ENCODE measurements around the gene PTBP3.

- TF ChIP-seq POLR2A (IDR thresholded peaks at IDR 0.05; ENCODE audit: low read depth, low read length): no peak
- no peak for TF ChIP-seq POLR2AphosphoS5 (IDR thresholded peaks at IDR 0.05; ENCODE audit: low read depth, low read length)
- no peak for TF ChIP-seq TAF1 (IDR thresholded peaks at IDR 0.05; ENCODE audit: borderline replicate concordance, low read depth, low read length)
These were observed 81.2 kb downstream of the PTBP3 start for GRCh38 chr9:112252194-112252593.

Measured in GM12892 (cell line).